ENCODE data around the gene SRCAP.

GRCh38 chr16:30775392-30776188 lies 76.6 kb downstream of the SRCAP start:
- peak in 1 of 5 experiments; percentile 22 for TF ChIP-seq CTCF (IDR thresholded peaks at IDR 0.05)
- peak in 1 of 2 donors; percentile 89 for TF ChIP-seq EP300 (IDR thresholded peaks at IDR 0.05)
